HG03060 (cell line): ENCODE measurements around the gene SNTB2.
A peak's percentile ranks its signal among the peaks of the same experiment; 100 is the strongest.

Experiments used
- ATAC-seq: cut with Tn5 transposase; IDR thresholded peaks from one replicate; pipeline ENCODE4 v1.9.1; 2021; ENCODE audit warnings: low read depth, moderate number of reproducible peaks; ENCODE audit not compliant: unreplicated experiment

Gene SNTB2

DNA sequence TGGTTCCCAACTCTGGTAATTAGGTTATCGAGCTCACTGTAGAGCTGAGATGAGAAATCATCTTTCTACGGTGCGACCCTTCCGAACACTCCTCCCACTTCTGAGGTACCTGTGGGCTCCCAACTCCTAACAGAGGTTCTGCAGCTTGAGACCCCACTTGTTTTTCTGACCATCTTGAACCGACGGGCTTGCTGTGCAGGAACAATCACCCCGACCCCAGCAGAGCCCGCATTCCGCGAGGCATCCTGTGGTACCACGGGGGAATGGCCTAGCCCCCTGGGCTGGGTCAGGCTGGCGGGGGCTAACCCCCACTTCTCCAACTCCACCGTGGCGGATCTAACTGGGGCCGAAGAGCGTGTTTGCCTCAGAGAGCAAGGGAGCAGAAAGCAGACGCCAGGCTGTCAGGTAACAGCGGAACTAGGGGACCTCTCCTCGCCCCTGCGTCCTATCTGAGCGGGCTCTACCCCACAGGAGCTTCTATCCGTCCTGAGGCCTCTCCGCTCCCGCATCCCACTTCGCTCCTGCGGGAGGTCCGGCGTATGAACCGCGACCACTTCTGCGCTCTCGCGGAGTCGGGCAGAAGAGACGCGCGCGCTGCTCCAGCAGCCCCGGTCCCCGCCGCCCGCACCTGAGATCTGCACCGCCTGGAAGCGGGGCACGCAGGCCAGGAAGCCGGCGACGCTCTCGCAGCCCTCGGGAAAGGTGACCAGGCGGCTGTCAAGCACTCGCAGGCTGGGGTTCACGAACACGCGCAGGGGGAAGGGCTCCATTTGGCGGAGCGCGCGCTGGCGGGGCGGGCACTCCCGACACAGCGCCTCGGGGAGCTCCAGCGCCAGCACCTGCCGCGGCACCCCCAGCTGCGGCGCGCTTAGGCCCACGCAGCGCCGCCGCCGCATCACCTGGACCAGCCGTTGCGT, 142.7 kb downstream of the SNTB2 start:
- no peak for ATAC-seq

DNA sequence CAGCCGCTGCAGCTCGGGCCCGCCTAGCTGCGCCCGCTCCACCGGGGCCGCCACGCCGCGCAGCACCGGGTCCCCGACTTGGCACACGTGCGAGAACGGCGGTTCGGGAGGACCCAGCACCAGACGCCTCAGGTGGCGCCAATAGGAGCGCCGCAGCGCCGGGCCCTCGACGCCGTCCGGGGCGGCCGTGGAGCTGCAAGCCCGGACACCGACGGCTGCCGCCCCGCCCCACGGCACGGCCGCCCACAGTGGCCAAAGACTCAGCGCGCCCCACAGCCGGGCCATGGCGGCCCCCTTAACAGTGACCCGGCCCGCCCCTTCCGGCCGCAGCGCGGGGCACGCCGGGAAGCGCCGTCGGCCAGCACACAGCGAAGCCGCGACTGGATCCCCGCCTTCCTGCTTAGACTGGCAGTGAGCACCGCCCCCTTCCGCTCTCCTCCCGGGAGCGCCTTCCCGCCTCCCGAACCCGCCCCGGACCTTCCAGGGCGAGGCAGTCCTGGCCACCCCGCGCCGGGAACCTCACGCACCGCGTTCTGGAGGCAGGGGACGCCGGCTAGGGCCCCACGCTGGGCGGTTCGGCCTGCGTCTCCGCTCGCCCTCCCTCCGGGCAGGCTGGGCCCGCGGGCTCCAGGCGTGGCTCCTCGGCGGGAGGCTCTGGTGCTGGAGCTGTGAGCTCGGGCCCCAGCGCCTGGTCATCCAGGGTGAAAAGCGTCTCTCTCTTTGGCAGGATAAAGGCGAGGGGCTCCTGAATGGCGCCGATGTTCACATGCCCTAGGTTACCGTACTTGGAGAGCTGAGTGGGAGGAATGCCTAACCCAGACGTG, 143.5 kb downstream of the SNTB2 start, which contains the start of gene PDF:
Gene PDF, minus strand, starts transcription at position 303 of the 824 bp plus-strand sequence. Its CDS starts 18 bp downstream, at position 285.
- peak; percentile 56 for ATAC-seq

DNA sequence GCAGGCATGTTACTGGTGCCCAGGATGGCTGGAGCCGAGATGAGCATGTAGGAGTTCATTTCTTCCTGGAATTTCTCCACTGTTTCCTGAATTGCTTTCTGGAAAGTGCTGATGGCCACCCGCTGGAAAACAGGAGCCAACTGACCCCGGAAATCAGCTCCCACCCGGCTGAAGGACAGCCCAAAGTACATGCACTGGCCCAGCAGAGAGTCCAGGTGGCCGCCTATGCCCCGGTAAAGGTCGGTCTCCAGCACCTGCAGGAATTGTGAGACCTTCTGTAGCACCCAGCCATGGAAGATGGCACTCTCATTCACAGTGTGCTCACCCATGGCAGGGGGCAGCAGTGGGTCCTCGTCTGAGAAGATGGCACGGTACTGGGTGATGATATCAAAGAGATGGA, 147.7 kb downstream of the SNTB2 start:
- ATAC-seq = no peak

DNA sequence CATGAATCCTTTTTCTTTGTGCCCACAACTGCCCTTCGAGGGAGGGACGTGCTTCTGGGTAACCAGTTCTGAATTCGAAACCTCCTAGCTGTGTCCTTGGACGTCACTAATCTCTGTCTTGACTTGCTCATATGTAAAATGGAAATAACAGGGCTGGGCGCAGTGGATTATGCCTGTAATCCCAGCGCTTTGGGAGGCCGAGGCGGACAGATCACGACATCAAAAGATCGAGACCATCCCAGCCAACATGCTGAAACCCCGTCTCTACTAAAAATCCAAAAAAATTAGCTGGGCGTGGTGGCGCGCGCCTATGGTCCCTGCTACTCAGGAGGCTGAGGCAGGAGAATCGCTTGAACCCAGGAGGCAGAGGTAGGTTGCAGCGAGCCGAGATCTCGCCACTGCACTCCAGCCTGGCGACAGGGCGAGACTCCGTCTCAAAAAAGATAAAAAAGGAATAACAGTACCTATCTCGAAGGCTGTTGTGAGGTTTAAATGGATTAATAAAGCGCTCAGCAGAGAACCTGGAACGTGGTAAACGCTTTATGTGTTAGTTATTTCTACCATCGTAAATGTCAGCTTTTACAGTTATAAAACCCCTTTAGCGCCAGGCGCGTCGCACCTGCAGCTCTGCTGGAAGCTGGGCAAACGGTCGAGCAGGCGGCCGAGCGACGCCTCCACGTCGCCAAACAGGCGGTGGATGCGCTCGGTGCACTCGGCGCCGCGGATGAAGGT, 151.8 kb downstream of the SNTB2 start:
- no peak for ATAC-seq

DNA sequence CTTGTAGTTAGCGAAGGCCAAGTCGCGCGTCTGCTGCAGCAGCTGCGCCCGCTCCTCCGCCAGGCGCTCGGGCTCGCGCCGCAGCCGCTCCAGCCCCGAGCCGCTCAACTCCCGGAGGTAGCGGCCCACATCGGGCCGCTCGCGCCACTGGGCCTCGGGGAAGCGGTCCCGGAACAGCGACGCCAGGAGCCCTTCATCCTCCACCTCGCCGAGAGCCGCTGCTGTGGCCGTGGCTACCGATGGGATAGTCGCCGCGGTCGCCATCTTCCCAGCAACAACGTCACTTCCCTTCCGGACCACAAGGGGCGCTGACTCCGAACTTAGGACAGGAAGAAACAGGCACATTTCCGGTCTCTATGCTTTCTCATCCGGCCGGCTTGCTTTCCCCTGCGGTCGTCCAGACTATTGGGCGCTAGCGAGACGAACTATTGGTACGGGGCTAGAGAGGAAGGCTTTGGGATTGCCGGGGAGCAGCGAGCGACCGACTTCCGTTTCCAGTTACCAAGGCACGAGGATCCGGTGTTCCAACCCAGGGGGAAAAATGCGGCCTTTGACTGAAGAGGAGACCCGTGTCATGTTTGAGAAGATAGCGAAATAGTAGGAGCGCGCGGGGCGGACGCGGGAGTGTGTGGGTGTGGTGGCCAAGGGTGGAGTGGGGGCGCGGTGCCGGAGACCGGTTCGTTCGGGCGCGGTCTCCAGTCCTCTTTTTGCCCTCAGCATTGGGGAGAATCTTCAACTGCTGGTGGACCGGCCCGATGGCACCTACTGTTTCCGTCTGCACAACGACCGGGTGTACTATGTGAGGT, 152.5 kb downstream of the SNTB2 start, which contains the start of the genes COG8 and NIP7:
Gene COG8, minus strand, starts transcription at position 276 of the 806 bp plus-strand sequence. Its CDS starts 12 bp downstream, at position 264.
Gene NIP7, plus strand, starts transcription at position 484 of the 806 bp plus-strand sequence. Its CDS starts 58 bp downstream, at position 542.
- ATAC-seq = peak; percentile 80

DNA sequence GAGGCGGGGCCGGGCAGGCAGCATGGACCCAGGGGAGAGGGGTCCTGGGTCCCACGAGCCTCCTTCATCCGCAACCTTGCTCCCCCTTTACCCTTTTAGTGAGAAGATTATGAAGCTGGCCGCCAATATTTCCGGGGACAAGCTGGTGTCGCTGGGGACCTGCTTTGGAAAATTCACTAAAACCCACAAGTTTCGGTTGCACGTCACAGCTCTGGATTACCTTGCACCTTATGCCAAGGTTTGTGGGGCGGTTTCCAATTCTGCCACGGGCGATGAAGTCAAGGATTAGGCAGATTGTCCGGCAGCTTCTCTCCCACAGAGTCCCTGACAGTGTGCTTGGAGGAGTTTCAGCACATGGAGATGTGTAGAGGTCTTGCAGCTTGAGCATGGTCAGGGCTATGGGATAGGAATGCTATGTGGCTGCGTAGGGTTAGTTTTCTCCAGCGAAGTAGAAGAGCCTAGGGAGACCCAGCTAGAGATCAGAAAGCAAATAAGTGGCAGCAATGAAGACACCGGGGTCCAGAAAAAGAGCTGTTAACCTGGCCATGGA, 153.2 kb downstream of the SNTB2 start:
- ATAC-seq = no peak

DNA sequence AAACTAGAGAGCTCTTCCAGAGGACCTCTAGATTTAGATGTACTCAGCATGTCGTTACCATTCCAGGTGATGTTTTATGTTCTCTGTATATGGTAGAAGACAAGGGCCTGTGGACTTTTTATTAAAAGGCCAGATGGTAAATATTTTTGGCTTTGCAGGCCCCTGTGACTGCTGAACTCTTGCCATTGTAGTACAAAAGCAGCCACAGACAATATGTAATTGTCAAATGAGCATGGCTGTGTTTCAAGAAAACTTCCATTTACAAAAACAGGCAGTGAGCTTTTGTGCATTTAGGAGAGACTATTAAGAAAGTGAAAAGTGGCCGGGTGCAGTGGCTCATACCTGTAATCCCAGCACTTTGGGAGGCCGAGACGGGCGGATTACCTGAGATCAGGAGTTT, 157.2 kb downstream of the SNTB2 start:
- no peak for ATAC-seq

DNA sequence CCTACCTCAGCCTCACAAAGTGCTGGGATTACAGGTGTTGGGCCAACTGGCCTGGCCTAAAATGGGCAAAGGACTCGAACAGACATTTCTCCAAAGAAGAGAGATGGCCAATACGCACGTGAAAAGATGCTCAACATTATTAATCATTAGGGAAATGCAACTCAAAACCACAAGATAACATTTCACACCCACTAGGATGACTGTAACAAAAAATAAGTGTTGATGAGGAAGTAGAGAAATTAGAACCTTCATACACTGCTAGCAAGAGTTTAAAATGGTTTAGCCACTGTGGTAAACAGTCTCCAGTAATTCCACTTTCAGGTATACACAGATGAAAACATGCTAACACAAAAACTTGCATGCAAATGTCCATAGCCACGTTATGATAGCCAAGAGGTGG, 159.0 kb downstream of the SNTB2 start:
- no peak for ATAC-seq

DNA sequence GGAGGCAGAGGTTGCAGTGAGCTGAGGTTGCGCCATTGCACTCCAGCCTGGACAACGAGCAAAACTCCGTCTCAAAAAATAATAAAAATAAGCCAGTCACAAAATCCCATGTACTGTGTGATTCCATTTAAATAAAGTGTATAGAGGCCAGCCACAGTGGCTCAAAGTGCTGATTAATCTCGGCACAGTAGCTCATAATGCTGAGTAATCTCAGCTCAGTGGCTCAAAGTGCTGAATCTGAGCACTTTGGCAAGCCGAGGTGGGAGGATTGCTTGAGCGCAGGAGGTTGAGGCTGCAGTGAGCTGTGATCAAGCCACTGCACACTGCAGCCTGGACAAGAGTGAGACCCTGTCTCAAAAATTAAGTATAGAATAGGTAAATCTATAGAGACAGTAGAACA, 159.7 kb downstream of the SNTB2 start:
- no peak for ATAC-seq

DNA sequence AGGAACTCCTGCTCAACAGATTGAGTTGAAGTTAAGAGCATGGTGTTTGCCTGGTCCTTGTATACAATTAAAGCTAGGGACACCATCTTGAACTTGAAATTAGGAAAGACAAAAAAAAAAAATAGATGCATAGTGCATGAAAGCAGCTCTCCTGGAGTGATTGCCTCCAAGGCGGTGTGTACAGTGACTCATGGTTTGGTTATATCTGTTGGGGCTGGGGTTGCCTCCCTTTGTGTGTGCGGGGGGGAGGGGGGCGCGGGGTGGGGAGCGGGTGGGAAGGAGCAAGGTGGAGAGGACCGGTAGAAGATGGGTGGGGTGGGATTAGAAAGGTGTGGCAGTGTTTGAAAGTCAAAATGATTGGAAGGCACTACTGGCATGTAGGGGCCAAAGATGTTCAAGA, 161.3 kb downstream of the SNTB2 start:
- no peak for ATAC-seq

DNA sequence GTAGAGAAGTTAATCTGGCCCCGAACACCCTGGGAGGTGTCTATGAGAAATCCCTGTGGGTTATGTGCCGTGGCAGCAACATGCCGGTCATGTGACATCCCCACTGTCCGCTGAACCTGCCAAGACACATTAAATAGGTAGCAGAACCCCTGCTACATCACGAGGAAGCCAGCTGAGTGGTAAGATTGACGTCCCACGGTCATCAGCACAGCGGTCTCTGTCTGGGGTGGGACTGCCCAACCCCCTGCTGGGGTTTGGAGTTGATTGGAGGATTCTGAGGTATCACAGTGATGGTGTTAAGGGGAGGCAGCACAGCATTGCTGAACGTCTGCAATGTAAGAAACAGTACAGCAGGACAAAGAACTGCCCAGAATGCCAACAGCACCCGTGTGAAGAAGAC, 162.6 kb downstream of the SNTB2 start:
- no peak for ATAC-seq

DNA sequence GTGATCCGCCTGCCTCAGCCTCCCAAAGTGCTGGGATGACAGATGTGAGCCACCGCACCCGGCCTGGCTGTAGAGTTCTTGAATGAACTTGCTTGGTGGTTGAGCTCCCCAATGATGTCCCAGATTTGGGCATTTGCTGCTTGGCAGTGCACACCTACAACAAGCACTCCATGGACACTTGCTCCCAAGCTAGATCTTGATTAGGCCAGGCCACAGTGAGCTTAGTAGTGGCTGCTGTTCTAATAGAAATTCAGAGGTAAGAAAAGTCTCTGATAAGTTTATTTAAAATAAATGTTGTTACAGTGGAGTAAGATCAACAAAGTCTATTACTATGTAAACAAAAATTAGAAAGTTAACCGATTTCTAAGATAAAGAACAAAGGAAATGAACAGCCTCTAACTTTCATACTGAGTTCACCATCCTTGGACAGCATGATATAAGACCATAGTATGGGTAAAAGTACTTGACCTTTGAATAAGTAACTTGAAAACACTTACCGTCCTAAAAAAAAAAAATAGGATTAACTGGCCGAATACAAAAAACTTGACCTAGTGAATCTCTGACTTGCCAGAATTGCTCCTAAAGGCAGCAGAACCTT, 163.7 kb downstream of the SNTB2 start:
- ATAC-seq = no peak

DNA sequence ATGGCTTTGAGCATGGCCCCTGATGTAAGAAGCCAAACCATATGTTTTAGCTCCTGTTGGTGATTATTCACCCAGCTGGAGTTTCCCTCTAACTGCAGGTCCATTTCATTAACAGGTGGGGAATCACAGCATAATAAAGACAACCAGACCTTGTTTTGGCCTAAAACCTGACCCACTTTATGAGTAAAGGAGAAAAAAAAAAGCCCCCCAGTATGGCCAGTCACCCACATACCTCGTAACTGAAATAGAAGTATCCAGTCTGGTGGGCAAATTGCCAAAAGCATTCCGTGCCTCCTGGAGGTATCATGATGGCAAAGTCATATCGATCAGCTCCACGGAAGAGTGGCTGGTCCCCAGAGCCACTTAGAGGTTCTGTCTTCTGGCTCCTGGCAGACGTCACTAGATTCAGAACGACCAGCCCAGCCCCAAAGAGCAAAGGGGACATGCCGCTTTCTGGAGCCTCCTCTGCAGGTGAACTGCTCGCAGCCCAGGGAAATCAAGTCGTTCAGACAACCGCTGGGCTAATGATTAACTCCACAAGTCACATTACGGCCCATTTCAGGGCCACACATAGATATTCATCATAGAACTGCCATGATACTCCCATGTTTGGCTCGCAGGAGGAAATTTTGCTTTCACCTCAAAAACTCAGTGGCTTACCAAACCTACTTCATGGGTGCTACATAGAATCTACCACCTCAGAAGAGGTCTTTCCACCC, 164.5 kb downstream of the SNTB2 start, which contains the start of gene TMED6:
Gene TMED6, minus strand, starts transcription at position 478 of the 719 bp plus-strand sequence. Its CDS starts 33 bp downstream, at position 445.
- ATAC-seq = no peak
